Hepatocyte (in vitro differentiated cells): ENCODE measurements around the gene CPVL. TPM values are rescaled to one million over a fixed set of nuclear protein-coding genes. Genes with fewer than 3 reads are reported as not detected.

ENCODE experiments used
- DNase-seq: peaks from one replicate; pipeline ENCODE4 v3.0.0-alpha.2; 2016; ENCODE audit warnings: low spot score
- H2AFZ ChIP-seq: fragments of 200-600 bp; sonication (generic); 2 replicates; pipeline ENCODE4 v1.6.0; 2016; ENCODE audit warnings: antibody characterized with exemption, mild to moderate bottlenecking
- H3K27ac ChIP-seq: fragments of 200-600 bp; sonication (generic); 2 replicates; pipeline ENCODE4 v1.5.1; 2016; ENCODE audit warnings: mild to moderate bottlenecking
- H3K27me3 ChIP-seq: fragments of 200-600 bp; sonication (generic); 2 replicates; pipeline ENCODE4 v1.6.1; 2016
- H3K36me3 ChIP-seq: fragments of 200-600 bp; sonication (generic); replicated peaks from 2 replicates; pipeline ENCODE4 v1.5.1; 2016; ENCODE audit warnings: low read depth; ENCODE audit not compliant: insufficient read depth
- H3K4me1 ChIP-seq: fragments of 200-600 bp; sonication (generic); 2 replicates; pipeline ENCODE4 v1.5.1; 2016; ENCODE audit warnings: mild to moderate bottlenecking, moderate library complexity; ENCODE audit not compliant: insufficient read depth
- H3K4me2 ChIP-seq: fragments of 200-600 bp; sonication (generic); 2 replicates; pipeline ENCODE4 v1.6.0; 2016
- H3K4me3 ChIP-seq: fragments of 200-600 bp; sonication (generic); 2 replicates; pipeline ENCODE4 v1.5.1; 2016; ENCODE audit warnings: mild to moderate bottlenecking
- H3K79me2 ChIP-seq: fragments of 200-600 bp; sonication (generic); 2 replicates; pipeline ENCODE4 v1.6.0; 2017; ENCODE audit warnings: mild to moderate bottlenecking
- H3K9me2 ChIP-seq: fragments of 200-600 bp; sonication (generic); replicated peaks from 2 replicates; pipeline ENCODE4 v1.6.0; 2017; ENCODE audit warnings: mild to moderate bottlenecking; ENCODE audit not compliant: insufficient read depth
- H3K9me3 ChIP-seq: fragments of 200-600 bp; sonication (generic); 2 replicates; pipeline ENCODE4 v1.5.1; 2016; ENCODE audit warnings: low read depth, mild to moderate bottlenecking
- H4K20me1 ChIP-seq: fragments of 200-600 bp; sonication (generic); 2 replicates; pipeline ENCODE4 v1.6.0; 2016; ENCODE audit warnings: mild to moderate bottlenecking; ENCODE audit not compliant: insufficient read depth, poor library complexity, severe bottlenecking
- CTCF ChIP-seq: fragments of 200-600 bp; sonication (generic); IDR thresholded peaks from 2 replicates; pipeline ENCODE4 v1.5.1; 2016; ENCODE audit warnings: antibody characterized with exemption, mild to moderate bottlenecking; ENCODE audit not compliant: poor library complexity
- EZH2 ChIP-seq: fragments of 200-600 bp; sonication (generic); IDR thresholded peaks from 2 replicates; pipeline ENCODE4 v1.6.1; 2016; ENCODE audit warnings: antibody characterized with exemption, mild to moderate bottlenecking, borderline replicate concordance
- EZH2phosphoT487 ChIP-seq: fragments of 200-600 bp; sonication (generic); IDR thresholded peaks from one replicate; pipeline ENCODE4 v1.6.1; 2018; ENCODE audit warnings: antibody characterized with exemption, mild to moderate bottlenecking, low read depth, moderate library complexity; ENCODE audit not compliant: unreplicated experiment, severe bottlenecking
- WGBS: methylation state at CpG from one replicate; pipeline ENCODE4 v1.1.6; 2016; ENCODE audit warnings: low lambda C conversion rate; ENCODE audit errors: missing lambda C conversion rate; 5-methylcytosine and 5-hydroxymethylcytosine counted together
- polyA plus RNA-seq: library from polyadenylated mRNA; unstranded; fragments of >200 nt; fragmentation: Nextera tagmentation; extraction: Ambion mirVana; gene quantifications from 2 replicates; pipeline ENCODE4 v1.2.1, GENCODE V29; 2016
- total RNA-seq: library from RNA; depleted of rRNA; stranded (reverse); fragments of >200 nt; gene quantifications from 2 replicates; pipeline ENCODE4 v1.2.3, GENCODE V29; 2014

CPVL gene
- total and polyA plus RNA-seq, 2 experiments from 2014 or later: 26.2 to 36.3 TPM

- no peaks in the 10 kb centered on the region for H3K27me3 ChIP-seq
- no peak for DNase-seq
- H3K9me3 ChIP-seq: no peaks in the 10 kb centered on the region
- H3K4me1 ChIP-seq: no peaks in the 10 kb centered on the region
- no peak overlapping the region for H3K4me2 ChIP-seq
- 96% methylated on average over 3 of the region's 3 CpGs for WGBS
- H2AFZ ChIP-seq: no peak overlapping the region
- no peak overlapping the region for H3K4me3 ChIP-seq
- H3K36me3 ChIP-seq: no peaks in the 10 kb centered on the region
- no peaks in the 10 kb centered on the region for H4K20me1 ChIP-seq
- TF ChIP-seq CTCF: no peak
- no peak for TF ChIP-seq EZH2
- TF ChIP-seq EZH2phosphoT487: no peak
- no peaks in the 10 kb centered on the region for H3K79me2 ChIP-seq
- no peaks in the 10 kb centered on the region for H3K9me2 ChIP-seq
- no peak overlapping the region for H3K27ac ChIP-seq
Observed at GRCh38 chr7:29014725-29015124, 131.6 kb downstream of the CPVL start.

GRCh38 chr7:29013931-29014330 lies 132.4 kb downstream of the CPVL start:
- Histone ChIP-seq H4K20me1 (no peaks in the 10 kb centered on the region), H2AFZ (no peak overlapping the region), H3K27me3 (no peaks in the 10 kb centered on the region), H3K36me3 (no peaks in the 10 kb centered on the region), H3K9me2 (no peaks in the 10 kb centered on the region), H3K9me3 (no peaks in the 10 kb centered on the region), H3K4me3 (no peak overlapping the region), H3K4me1 (no peaks in the 10 kb centered on the region), H3K4me2 (no peak overlapping the region), H3K27ac (no peak overlapping the region), H3K79me2 (no peaks in the 10 kb centered on the region)
- WGBS: 54% methylated on average over 3 of the region's 3 CpGs
- DNase-seq: no peak
- TF ChIP-seq EZH2: no peak
- TF ChIP-seq CTCF: no peak
- TF ChIP-seq EZH2phosphoT487: no peak

- Histone ChIP-seq H3K4me2 (no peak overlapping the region), H3K9me2 (no peaks in the 10 kb centered on the region), H3K27ac (no peak overlapping the region), H3K27me3 (no peaks in the 10 kb centered on the region), H3K36me3 (no peaks in the 10 kb centered on the region), H4K20me1 (no peaks in the 10 kb centered on the region), H3K4me1 (no peaks in the 10 kb centered on the region), H3K4me3 (no peak overlapping the region), H3K79me2 (no peaks in the 10 kb centered on the region), H3K9me3 (no peaks in the 10 kb centered on the region), H2AFZ (no peak overlapping the region)
- DNase-seq: no peak
- TF ChIP-seq EZH2 (no peak), EZH2phosphoT487 (no peak), CTCF (no peak)
- WGBS: 90% methylated on average over 1 of the region's 1 CpG
Observed at GRCh38 chr7:29013082-29013695, 133.1 kb downstream of the CPVL start.

GRCh38 chr7:29009947-29010346 lies 136.4 kb downstream of the CPVL start:
- Histone ChIP-seq H3K27me3 (no peaks in the 10 kb centered on the region), H3K79me2 (no peaks in the 10 kb centered on the region), H3K4me1 (no peaks in the 10 kb centered on the region), H4K20me1 (no peaks in the 10 kb centered on the region), H2AFZ (no peak overlapping the region), H3K9me3 (no peaks in the 10 kb centered on the region), H3K36me3 (no peaks in the 10 kb centered on the region), H3K4me2 (no peak overlapping the region), H3K4me3 (no peak overlapping the region), H3K27ac (no peak overlapping the region), H3K9me2 (no peaks in the 10 kb centered on the region)
- WGBS: 77% methylated on average over 1 of the region's 1 CpG
- DNase-seq: no peak
- no peak for TF ChIP-seq EZH2phosphoT487
